ENCODE measurements around the gene DBNL. TPM values are rescaled to one million over a fixed set of nuclear protein-coding genes. Genes with fewer than 3 reads are reported as not detected.
A peak's percentile ranks its signal among the peaks of the same experiment; 100 is the strongest.

DBNL gene
- total RNA-seq, 1 donor from 2014 or later = 154 TPM

DNA sequence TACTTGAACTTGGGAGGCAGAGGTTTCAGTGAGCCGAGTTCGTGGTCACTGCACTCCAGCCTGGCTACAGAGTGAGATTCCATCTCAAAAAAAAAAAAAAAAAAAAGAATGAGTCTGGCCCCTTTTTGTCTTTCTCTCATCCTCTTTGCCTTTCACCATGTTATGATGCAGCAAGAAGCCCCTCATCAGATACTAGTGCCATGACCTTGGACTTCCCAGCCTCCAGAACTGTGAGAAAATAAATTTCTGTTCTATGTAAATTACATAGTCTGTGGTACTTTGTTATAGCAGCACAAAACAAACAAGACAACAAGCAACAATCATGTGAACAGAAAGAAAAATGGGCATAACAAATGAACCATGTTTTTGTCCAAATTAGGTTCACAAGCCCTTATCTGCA is 2.3 kb upstream of the DBNL start:
- DNase-seq = no peak
- Mint-ChIP-seq H3K9me3 (ENCODE audit: unreplicated experiment) (peaks cover 18% of the 10 kb centered on the region), H3K4me1 (ENCODE audit: low read depth, unreplicated experiment) (peaks cover 23% of the 10 kb centered on the region), H3K27ac (ENCODE audit: unreplicated experiment) (no peak overlapping the region), H3K36me3 (ENCODE audit: unreplicated experiment) (peaks cover 7% of the 10 kb centered on the region), H3K4me3 (ENCODE audit: unreplicated experiment) (peak overlapping the region; percentile 61), H3K27me3 (ENCODE audit: unreplicated experiment) (peaks cover 14% of the 10 kb centered on the region)
- TF ChIP-seq, protein P1, sequence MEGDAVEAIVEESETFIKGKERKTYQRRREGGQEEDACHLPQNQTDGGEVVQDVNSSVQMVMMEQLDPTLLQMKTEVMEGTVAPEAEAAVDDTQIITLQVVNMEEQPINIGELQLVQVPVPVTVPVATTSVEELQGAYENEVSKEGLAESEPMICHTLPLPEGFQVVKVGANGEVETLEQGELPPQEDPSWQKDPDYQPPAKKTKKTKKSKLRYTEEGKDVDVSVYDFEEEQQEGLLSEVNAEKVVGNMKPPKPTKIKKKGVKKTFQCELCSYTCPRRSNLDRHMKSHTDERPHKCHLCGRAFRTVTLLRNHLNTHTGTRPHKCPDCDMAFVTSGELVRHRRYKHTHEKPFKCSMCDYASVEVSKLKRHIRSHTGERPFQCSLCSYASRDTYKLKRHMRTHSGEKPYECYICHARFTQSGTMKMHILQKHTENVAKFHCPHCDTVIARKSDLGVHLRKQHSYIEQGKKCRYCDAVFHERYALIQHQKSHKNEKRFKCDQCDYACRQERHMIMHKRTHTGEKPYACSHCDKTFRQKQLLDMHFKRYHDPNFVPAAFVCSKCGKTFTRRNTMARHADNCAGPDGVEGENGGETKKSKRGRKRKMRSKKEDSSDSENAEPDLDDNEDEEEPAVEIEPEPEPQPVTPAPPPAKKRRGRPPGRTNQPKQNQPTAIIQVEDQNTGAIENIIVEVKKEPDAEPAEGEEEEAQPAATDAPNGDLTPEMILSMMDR (IDR thresholded peaks at IDR 0.05; ENCODE audit: partially characterized antibody, unreplicated experiment) = no peak

DNA sequence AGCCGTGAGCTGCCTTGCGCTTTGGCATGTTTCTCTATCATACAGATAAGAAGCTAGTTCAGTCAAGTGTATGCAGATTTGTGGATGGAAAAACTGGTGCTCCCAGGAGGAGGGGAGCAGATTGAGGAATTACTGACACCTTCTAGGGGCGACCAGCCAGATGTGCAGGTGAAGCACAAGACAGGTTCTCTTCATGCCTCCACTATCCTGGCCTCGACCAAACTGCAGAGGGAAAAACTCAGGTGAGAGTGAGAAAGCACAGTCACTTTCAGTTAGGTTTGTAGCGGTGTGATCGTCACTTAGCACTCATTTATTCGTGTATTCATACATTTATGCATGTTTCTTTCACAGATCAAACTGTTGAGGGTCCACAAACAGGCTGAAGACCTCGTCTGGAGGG is 600 bp upstream of the DBNL start:
- Mint-ChIP-seq H3K4me3 (ENCODE audit: unreplicated experiment) (peak overlapping the region; percentile 92), H3K4me1 (ENCODE audit: low read depth, unreplicated experiment) (peaks cover 28% of the 10 kb centered on the region), H3K27ac (ENCODE audit: unreplicated experiment) (peak overlapping the region; percentile 95), H3K36me3 (ENCODE audit: unreplicated experiment) (peaks cover 7% of the 10 kb centered on the region), H3K27me3 (ENCODE audit: unreplicated experiment) (peaks cover 11% of the 10 kb centered on the region), H3K9me3 (ENCODE audit: unreplicated experiment) (peaks cover 16% of the 10 kb centered on the region)
- no peak for DNase-seq
- TF ChIP-seq, protein P1 (IDR thresholded peaks at IDR 0.05; ENCODE audit: partially characterized antibody, unreplicated experiment) = no peak

DNA sequence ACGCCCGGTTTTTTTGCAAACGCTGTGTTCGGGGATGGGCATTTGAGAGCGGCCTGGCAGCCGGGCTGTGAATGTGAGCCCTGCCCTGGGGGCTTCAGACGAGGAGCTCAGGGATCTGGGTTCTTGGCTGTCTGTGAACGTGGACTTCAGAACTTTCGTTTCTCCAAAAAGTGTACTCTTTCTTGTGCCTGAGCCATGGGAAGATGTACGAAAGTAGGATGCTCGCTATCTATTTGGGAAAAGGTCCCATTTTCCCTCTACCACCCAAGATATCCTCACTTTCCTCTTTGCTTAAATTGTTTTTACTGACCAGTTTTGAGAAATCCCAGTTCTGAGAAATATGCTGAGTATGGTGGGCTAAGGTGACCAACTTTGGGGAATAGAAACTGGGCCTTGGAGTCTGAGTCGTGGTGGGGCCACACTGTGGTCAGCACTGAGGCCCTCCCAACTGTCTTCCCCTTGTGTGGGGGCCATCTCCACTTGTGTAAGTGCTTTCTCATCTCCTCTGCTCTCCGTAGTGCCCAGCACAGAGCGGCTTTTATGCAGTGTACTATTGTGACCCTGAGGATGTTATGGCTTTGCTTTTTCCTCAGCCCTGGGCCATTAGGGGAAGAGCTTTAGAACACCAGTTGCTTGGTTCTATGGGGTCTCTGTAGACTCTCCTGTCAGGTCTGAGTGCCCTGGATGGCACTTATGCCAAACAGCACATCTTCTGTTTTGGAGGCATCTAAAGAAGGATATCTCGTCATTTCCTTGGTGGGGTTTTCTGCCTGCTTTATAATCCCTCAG is 918 bp downstream of the DBNL start:
- peak overlapping the region; percentile 80 for H3K4me3 Mint-ChIP-seq (ENCODE audit: unreplicated experiment)
- no peak for DNase-seq
- H3K9me3 Mint-ChIP-seq (ENCODE audit: unreplicated experiment) = peaks cover 12% of the 10 kb centered on the region
- TF ChIP-seq, protein P1 (IDR thresholded peaks at IDR 0.05; ENCODE audit: partially characterized antibody, unreplicated experiment) = no peak
- H3K36me3 Mint-ChIP-seq (ENCODE audit: unreplicated experiment) = peaks cover 7% of the 10 kb centered on the region
- H3K27me3 Mint-ChIP-seq (ENCODE audit: unreplicated experiment) = peaks cover 8% of the 10 kb centered on the region
- H3K4me1 Mint-ChIP-seq (ENCODE audit: low read depth, unreplicated experiment) = peaks cover 26% of the 10 kb centered on the region
- peak overlapping the region; percentile 22 for H3K27ac Mint-ChIP-seq (ENCODE audit: unreplicated experiment)

DNA sequence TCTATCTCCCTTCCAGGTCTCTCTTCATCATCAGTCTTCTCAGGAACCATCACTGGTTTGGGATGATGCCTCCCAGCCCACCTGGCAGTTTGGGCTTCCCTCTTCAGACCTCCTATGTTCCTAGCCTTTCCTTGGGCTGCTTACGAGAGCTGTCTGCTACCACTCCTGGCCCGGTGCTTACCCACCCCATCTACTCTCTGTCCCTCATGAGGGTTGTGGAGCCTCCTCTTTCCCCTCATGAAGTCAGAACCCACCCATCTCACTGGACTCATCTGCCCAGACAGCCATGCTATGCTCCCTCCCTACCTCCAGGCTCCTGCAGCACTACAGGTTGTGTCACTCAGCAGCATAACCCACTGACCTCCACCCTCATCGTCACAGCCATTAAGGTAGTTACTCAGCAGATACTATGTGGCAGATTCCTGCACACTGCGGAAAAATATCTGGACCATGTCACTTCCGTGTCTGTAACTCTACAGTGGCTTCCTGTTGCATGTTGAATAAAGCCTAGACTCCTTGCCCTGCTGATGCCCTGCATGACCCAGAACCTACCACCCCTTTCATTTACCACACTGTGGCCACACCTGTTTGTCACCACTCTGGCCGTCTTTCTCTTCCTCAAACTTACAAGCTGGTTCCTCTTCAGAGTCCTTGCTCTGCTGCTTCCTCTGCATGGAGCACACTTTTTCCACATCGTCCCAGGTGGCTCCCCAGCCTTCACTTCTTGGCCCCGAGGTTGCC is 2.0 kb downstream of the DBNL start:
- Mint-ChIP-seq H3K4me1 (ENCODE audit: low read depth, unreplicated experiment) (peaks cover 26% of the 10 kb centered on the region), H3K36me3 (ENCODE audit: unreplicated experiment) (peaks cover 7% of the 10 kb centered on the region), H3K27me3 (ENCODE audit: unreplicated experiment) (peaks cover 10% of the 10 kb centered on the region), H3K9me3 (ENCODE audit: unreplicated experiment) (peaks cover 9% of the 10 kb centered on the region), H3K4me3 (ENCODE audit: unreplicated experiment) (peak overlapping the region; percentile 80), H3K27ac (ENCODE audit: unreplicated experiment) (peak overlapping the region; percentile 22)
- TF ChIP-seq, protein P1 (IDR thresholded peaks at IDR 0.05; ENCODE audit: partially characterized antibody, unreplicated experiment) = no peak
- DNase-seq = no peak

Measured in glutamatergic neuron (in vitro differentiated cells).